IPS-15b (cell line): ENCODE measurements around the gene CUX1.
"Not testable (repeated sequence)": the region's sequence is repeated elsewhere in the genome, so short reads cannot be mapped to it uniquely, and the experiment has no call there.

Experiments
- H3K27me3 ChIP-seq: one replicate; pipeline ENCODE4 v1.6.1; 2013; ENCODE audit warnings: low read length; ENCODE audit not compliant: control insufficient read depth, insufficient read depth
- H3K36me3 ChIP-seq: one replicate; pipeline ENCODE4 v1.6.1; 2013; ENCODE audit warnings: low read length; ENCODE audit not compliant: control insufficient read depth, insufficient read depth
- H3K4me1 ChIP-seq: one replicate; pipeline ENCODE4 v1.6.1; 2013; ENCODE audit warnings: mild to moderate bottlenecking, low read length; ENCODE audit not compliant: control insufficient read depth, insufficient read depth
- H3K4me3 ChIP-seq: one replicate; pipeline ENCODE4 v1.5.1; 2013; ENCODE audit warnings: low read depth, low read length
- H3K9ac ChIP-seq: one replicate; pipeline ENCODE4 v1.6.1; 2013; ENCODE audit warnings: low read depth, mild to moderate bottlenecking, low read length
- H3K9me3 ChIP-seq: one replicate; pipeline ENCODE4 v1.6.1; 2013; ENCODE audit warnings: mild to moderate bottlenecking, low read length; ENCODE audit not compliant: control insufficient read depth, insufficient read depth

The CUX1 gene

GRCh38 chr7:102318482-102318971, 501.1 kb downstream of the CUX1 start:
- H3K4me1 ChIP-seq = peaks cover 8% of the 10 kb centered on the region
- H3K27me3 ChIP-seq = no peaks in the 10 kb centered on the region
- H3K9ac ChIP-seq = no peak overlapping the region

GRCh38 chr7:102319671-102320070, 502.2 kb downstream of the CUX1 start:
- no peaks in the 10 kb centered on the region for H3K27me3 ChIP-seq
- no peak overlapping the region for H3K4me3 ChIP-seq
- H3K9ac ChIP-seq = no peak overlapping the region
- no peaks in the 10 kb centered on the region for H3K36me3 ChIP-seq
- H3K9me3 ChIP-seq = no peaks in the 10 kb centered on the region
- peaks cover 8% of the 10 kb centered on the region for H3K4me1 ChIP-seq

More at GRCh38 chr7:102318482-102318971, 501.1 kb downstream of the CUX1 start:
- Histone ChIP-seq H3K36me3 (no peaks in the 10 kb centered on the region), H3K4me3 (no peak overlapping the region), H3K9me3 (no peaks in the 10 kb centered on the region)

- no peaks in the 10 kb centered on the region for H3K9me3 ChIP-seq
- H3K27me3 ChIP-seq = no peaks in the 10 kb centered on the region
- H3K4me3 ChIP-seq = no peak overlapping the region
- H3K9ac ChIP-seq = no peak overlapping the region
- peaks cover 8% of the 10 kb centered on the region for H3K4me1 ChIP-seq
- H3K36me3 ChIP-seq = no peaks in the 10 kb centered on the region
Observed at GRCh38 chr7:102320181-102320580, 502.8 kb downstream of the CUX1 start.

GRCh38 chr7:102320601-102321350, 503.4 kb downstream of the CUX1 start:
- H3K9ac ChIP-seq = no peak overlapping the region
- H3K4me1 ChIP-seq = peaks cover 8% of the 10 kb centered on the region
- H3K9me3 ChIP-seq = no peaks in the 10 kb centered on the region
- H3K4me3 ChIP-seq = no peak overlapping the region
- H3K36me3 ChIP-seq = no peaks in the 10 kb centered on the region
- H3K27me3 ChIP-seq = no peaks in the 10 kb centered on the region

GRCh38 chr7:102321351-102322201, 504.1 kb downstream of the CUX1 start:
- Histone ChIP-seq H3K36me3 (no peaks in the 10 kb centered on the region), H3K4me3 (no peak overlapping the region), H3K27me3 (no peaks in the 10 kb centered on the region), H3K4me1 (peaks cover 8% of the 10 kb centered on the region), H3K9me3 (no peaks in the 10 kb centered on the region), H3K9ac (no peak overlapping the region)

GRCh38 chr7:102322202-102322715, 504.8 kb downstream of the CUX1 start:
- Histone ChIP-seq H3K4me3 (no peak overlapping the region), H3K4me1 (peaks cover 6% of the 10 kb centered on the region), H3K9ac (no peak overlapping the region), H3K9me3 (no peaks in the 10 kb centered on the region), H3K27me3 (no peaks in the 10 kb centered on the region), H3K36me3 (no peaks in the 10 kb centered on the region)

- no peaks in the 10 kb centered on the region for H3K27me3 ChIP-seq
- no peak overlapping the region for H3K4me3 ChIP-seq
- peaks cover 2% of the 10 kb centered on the region for H3K4me1 ChIP-seq
- no peak overlapping the region for H3K9ac ChIP-seq
- H3K36me3 ChIP-seq = no peaks in the 10 kb centered on the region
- no peaks in the 10 kb centered on the region for H3K9me3 ChIP-seq
Observed at GRCh38 chr7:102323914-102324195, 506.4 kb downstream of the CUX1 start.

GRCh38 chr7:102325106-102325505, 507.7 kb downstream of the CUX1 start:
- not testable (repeated sequence) for H3K27me3 ChIP-seq, H3K4me3 ChIP-seq, H3K36me3 ChIP-seq, H3K9ac ChIP-seq, H3K4me1 ChIP-seq, H3K9me3 ChIP-seq

- Histone ChIP-seq H3K9me3 (no peaks in the 10 kb centered on the region), H3K9ac (no peak overlapping the region), H3K27me3 (no peaks in the 10 kb centered on the region), H3K4me1 (no peaks in the 10 kb centered on the region), H3K4me3 (no peak overlapping the region), H3K36me3 (no peaks in the 10 kb centered on the region)
Observed at GRCh38 chr7:102326157-102326889, 508.9 kb downstream of the CUX1 start.

GRCh38 chr7:102327183-102327582, 509.8 kb downstream of the CUX1 start:
- not testable (repeated sequence) for H3K36me3 ChIP-seq, H3K4me3 ChIP-seq, H3K4me1 ChIP-seq, H3K27me3 ChIP-seq, H3K9ac ChIP-seq, H3K9me3 ChIP-seq

GRCh38 chr7:102328863-102329262, 511.4 kb downstream of the CUX1 start:
- H3K4me1 ChIP-seq, H3K4me3 ChIP-seq, H3K9me3 ChIP-seq, H3K27me3 ChIP-seq, H3K36me3 ChIP-seq, H3K9ac ChIP-seq: not testable (repeated sequence)
